GM18502 (cell line): ENCODE results near the gene RNF151.

Source experiments
- ATAC-seq: cut with Tn5 transposase; IDR thresholded peaks from one replicate; pipeline ENCODE4 v1.9.1; 2021; ENCODE audit warnings: mild to moderate bottlenecking; ENCODE audit not compliant: unreplicated experiment, poor library complexity

RNF151 gene

DNA sequence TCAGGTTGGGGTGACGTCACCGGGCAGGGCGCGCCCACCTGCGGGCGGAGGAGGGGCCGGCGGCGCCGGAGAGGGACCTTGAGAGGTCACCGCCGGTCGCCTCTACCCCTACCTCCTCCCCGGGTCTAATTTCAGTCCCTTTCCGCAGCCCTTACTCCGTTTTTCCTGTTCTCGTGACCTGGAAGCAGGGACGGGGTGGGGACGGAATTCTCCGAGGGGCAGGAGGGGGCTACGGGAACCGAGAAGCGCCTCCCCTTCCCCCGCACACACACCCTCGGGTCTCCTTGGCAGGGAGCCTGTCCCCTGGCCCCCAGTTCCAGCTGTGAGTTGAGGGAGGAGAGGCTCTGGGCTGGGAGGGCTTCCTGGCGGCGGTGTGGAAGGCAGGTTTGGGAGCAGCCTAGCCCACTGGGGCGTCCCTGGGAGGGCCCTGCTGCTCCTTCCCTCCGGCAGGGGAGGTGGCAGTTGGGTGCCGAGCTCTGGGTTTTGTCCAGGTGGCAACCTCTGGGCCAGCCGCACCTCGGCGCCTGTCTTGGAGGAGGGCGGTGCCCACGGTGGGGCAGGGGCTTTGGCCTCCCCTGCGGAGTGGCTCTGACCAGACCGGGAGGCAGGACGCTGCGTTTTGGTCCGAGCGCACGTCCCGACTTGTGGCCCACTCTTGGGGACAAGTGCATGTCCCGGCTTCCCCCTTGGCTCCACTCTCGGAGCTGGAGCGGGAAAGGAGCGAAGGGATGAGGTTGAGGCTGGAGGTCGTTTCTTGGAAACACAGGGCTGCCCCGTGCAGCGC, 23.9 kb downstream of the RNF151 start:
- ATAC-seq, result no peak

DNA sequence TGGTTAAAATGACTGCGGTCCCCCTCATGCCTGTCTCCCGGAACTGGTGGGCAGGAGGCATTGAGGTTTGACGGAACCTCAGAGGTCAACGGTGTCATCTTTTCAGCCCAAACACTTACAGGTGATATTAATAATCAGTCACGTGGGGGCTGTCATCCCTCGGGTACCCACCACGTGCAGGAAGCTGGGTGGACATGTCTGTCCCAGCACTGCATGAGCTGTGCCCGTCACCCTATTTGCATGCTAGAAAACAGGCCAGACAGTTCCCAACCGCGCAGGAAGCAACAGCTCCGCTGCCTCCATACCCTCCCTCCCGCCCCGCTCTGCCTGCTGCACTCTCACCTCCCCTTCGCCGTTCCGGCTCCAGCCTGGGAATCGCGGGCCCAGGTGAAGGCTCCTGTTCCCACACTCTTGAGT, 24.5 kb downstream of the RNF151 start:
- ATAC-seq, result no peak

GRCh38 chr16:1991588-1991947, 24.9 kb downstream of the RNF151 start:
- ATAC-seq, result no peak

DNA sequence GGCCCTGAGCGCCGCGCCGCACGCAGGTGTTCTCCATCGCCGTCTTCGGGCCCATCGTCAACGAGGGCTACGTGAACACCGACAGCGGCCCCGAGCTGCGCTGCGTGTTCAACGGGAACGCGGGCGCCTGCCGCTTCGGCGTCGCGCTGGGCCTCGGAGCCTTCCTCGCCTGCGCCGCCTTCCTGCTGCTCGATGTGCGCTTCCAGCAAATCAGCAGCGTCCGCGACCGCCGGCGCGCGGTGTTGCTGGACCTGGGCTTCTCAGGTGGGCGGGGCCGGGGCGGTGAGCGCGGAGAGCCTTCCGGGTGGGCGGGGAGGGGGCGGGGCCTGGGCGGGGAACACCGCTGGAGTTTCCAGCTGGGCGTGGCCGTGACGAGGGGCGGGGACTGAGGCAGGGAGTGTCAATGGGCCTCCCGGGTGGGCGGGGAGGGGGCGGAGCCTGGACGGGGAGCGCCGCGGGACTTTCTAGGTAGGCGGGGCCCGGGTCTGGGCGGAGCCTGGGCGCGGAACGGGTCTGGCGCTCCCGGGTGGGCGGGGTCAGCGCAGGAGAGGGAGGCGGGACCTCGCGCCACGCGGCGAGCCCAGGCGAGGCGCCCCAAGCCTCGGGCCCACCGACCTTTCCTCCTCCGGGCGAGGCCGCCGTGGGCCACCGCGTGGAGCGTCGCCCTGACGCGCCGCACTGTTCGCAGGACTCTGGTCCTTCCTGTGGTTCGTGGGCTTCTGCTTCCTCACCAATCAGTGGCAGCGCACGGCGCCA, 25.5 kb downstream of the RNF151 start:
- peak; percentile 56 for ATAC-seq

- ATAC-seq, result no peak
Measured at GRCh38 chr16:1992704-1993317, 26.2 kb downstream of the RNF151 start.

GRCh38 chr16:1993731-1994131, 27.1 kb downstream of the RNF151 start:
- no peak for ATAC-seq

GRCh38 chr16:1997494-1998359, 31.1 kb downstream of the RNF151 start:
- no peak for ATAC-seq

DNA sequence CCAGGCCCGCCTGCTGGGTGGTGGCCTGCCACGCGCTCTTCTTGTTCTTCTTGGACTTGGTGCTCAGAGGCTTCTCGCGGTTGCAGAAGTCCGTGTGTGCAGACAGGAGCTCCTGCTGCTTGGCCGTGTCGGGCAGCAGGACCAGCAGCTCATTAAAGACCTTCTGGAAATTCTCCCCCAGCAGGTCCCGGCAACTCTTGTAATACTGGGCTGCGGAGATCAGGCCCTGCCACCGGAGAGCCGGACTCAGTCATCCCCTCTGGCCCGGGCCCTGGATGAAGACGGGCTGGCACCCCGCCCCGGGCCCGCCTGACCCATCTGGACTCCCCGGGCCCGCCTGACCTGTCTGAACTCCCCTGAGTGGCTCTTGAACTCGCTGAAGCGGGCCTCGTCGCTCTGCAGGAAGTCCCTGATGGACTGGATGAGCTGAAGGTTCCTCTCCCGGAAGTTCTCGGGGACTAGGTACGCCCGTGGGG, 31.7 kb downstream of the RNF151 start:
- no peak for ATAC-seq

- no peak for ATAC-seq
Measured at GRCh38 chr16:1998852-1999801, 32.5 kb downstream of the RNF151 start.

- ATAC-seq, result no peak
Measured at GRCh38 chr16:1999866-2000514, 33.3 kb downstream of the RNF151 start.

GRCh38 chr16:2001035-2001434, 34.4 kb downstream of the RNF151 start:
- ATAC-seq, result no peak

GRCh38 chr16:2001456-2002355, 35.0 kb downstream of the RNF151 start:
- ATAC-seq, result no peak

- no peak for ATAC-seq
Measured at GRCh38 chr16:2002406-2003230, 36.0 kb downstream of the RNF151 start.

DNA sequence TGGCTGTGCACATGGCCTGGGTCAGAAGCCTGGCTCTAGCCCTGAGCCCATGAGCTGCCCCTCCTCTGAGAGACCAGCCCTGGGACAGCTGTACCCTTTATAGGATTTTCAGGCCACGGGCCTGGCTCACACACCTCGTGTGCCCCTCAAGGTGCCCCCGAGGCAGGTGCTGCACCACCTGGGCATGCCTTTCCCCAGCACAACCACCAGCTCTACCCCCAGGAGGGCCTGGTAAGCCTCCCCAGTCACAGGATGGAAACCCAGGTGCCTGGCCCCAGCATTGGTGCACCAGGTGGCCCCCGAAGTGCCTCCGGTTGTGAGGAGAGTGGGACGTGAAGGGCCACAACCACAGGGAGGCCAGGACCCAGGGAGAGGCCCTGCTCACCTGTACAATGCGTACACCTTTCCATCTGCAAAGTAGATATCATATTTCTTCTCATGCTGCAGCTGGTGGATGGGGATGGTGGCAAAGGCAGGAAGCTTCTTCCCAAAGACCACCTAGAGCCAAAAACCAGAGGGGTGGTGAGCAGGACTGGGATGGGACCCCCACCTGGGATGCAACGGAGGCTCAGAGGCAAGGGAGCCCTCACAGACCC, 36.7 kb downstream of the RNF151 start:
- no peak for ATAC-seq

DNA sequence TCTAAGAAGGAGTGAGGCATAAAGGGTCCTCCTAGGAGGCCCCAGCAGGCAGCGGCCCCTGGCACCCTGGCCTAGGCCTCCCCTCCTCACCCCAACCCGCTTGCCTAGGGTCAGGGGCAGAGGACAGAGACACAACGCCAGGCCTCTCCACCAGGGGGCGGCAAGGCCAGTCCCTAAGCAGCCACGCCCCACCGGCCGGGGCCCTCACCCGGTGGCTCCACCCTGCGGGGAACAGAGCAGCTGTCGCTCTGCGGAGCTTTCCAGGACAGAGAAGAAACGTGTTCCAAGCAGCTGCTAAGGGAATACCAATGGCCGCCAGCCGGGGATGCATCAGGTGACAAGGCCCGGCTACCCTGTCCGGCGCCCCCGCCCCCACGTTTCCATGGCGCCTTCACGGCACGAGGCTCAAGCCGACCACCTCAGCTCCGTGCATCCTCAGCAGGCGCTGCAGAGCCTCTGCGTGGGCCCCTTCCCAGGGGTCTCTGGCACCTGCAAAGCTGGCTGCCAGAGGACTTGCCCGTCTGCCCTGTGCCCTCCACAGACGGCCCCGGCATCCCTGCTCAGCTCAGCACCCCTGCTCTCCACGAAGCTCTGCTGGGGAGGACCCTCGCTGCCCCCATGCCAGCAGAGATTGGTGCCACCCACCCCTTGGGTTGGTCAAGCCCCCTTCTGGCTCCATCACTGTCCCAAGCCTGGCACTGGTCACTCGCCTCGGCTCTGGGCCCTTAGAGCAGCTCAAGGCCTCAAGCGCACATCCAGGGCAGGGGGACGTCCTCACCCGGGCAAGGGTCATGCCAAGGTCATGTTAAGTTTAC, 37.4 kb downstream of the RNF151 start:
- ATAC-seq, result peak; percentile 66
